GM23338 (cell line): ENCODE data around the gene NEURL1B. TPM values are rescaled to one million over a fixed set of nuclear protein-coding genes. Genes with fewer than 3 reads are reported as not detected.

ENCODE experiments used
- ATAC-seq: fragments of 200-7000 bp; cut with Tn5 transposase; 3 replicates; pipeline ENCODE4 v1.9.1; 2020
- DNase-seq: peaks from one replicate; pipeline ENCODE4 v3.0.0-alpha.2; 2015; ENCODE audit warnings: low spot score
- H2AFZ ChIP-seq: fragments of 200-600 bp; sonication (generic); 2 replicates; pipeline ENCODE4 v1.8.0; 2016; ENCODE audit warnings: antibody characterized with exemption, mild to moderate bottlenecking, moderate library complexity
- H3F3A ChIP-seq: fragments of 200-600 bp; sonication (generic); replicated peaks from 2 replicates; pipeline ENCODE4 v1.8.0; 2017; ENCODE audit warnings: antibody characterized with exemption, mixed run types, low read depth
- H3K27ac ChIP-seq: fragments of 200-600 bp; sonication (generic); 2 replicates; pipeline ENCODE4 v1.6.1; 2016; ENCODE audit warnings: low read depth
- H3K27me3 ChIP-seq: fragments of 200-600 bp; sonication (generic); 2 replicates; pipeline ENCODE4 v1.8.0; 2016; ENCODE audit warnings: mild to moderate bottlenecking, mixed run types, moderate library complexity; ENCODE audit not compliant: insufficient read depth
- H3K36me3 ChIP-seq: fragments of 200-600 bp; sonication (generic); 2 replicates; pipeline ENCODE4 v1.8.0; 2016; ENCODE audit warnings: mild to moderate bottlenecking; ENCODE audit not compliant: insufficient read depth
- H3K4me1 ChIP-seq: fragments of 200-600 bp; sonication (generic); 2 replicates; pipeline ENCODE4 v1.8.0; 2016; ENCODE audit warnings: mild to moderate bottlenecking, moderate library complexity; ENCODE audit not compliant: insufficient read depth
- H3K4me2 ChIP-seq: fragments of 200-600 bp; sonication (generic); 2 replicates; pipeline ENCODE4 v1.7.1; 2017; ENCODE audit warnings: mixed run types
- H3K4me3 ChIP-seq: fragments of 200-600 bp; sonication (generic); 2 replicates; pipeline ENCODE4 v1.6.1; 2016; ENCODE audit warnings: mixed run types
- H3K79me2 ChIP-seq: fragments of 200-600 bp; sonication (generic); replicated peaks from 2 replicates; pipeline ENCODE4 v1.8.0; 2017; ENCODE audit warnings: mild to moderate bottlenecking; ENCODE audit not compliant: insufficient read depth
- H3K9me2 ChIP-seq: fragments of 200-600 bp; sonication (generic); 2 replicates; pipeline ENCODE4 v1.8.0; 2017; ENCODE audit not compliant: insufficient read depth
- H4K20me1 ChIP-seq: fragments of 200-600 bp; sonication (generic); replicated peaks from 2 replicates; pipeline ENCODE4 v1.8.0; 2017; ENCODE audit warnings: mild to moderate bottlenecking; ENCODE audit not compliant: insufficient read depth
- H3K27ac Mint-ChIP-seq: 2 replicates; pipeline ENCODE4 v1.8.0; 2020; ENCODE audit warnings: inconsistent platforms, mild to moderate bottlenecking, moderate library complexity, mixed read lengths
- H3K27me3 Mint-ChIP-seq: 3 replicates; pipeline ENCODE4 v1.8.0; 2022; ENCODE audit warnings: low read depth, mild to moderate bottlenecking, moderate library complexity, mixed read lengths, inconsistent platforms; ENCODE audit not compliant: insufficient read depth, poor library complexity
- H3K36me3 Mint-ChIP-seq: 3 replicates; pipeline ENCODE4 v1.8.0; 2021; ENCODE audit warnings: low read depth, mild to moderate bottlenecking, inconsistent platforms, moderate library complexity, mixed read lengths
- H3K4me1 Mint-ChIP-seq: 3 replicates; pipeline ENCODE4 v1.8.0; 2020; ENCODE audit warnings: mild to moderate bottlenecking, inconsistent platforms, mixed read lengths
- H3K4me3 Mint-ChIP-seq: 3 replicates; pipeline ENCODE4 v1.8.0; 2021; ENCODE audit warnings: moderate library complexity, mild to moderate bottlenecking, inconsistent platforms, mixed read lengths
- H3K9me3 Mint-ChIP-seq: 3 replicates; pipeline ENCODE4 v1.8.0; 2020; ENCODE audit warnings: moderate library complexity, mild to moderate bottlenecking, inconsistent platforms, mixed read lengths
- CREB1 ChIP-seq: fragments of 250-450 bp; sonication (Bioruptor Pico); IDR thresholded peaks from 2 replicates; pipeline ENCODE4 v1.5.0; 2020; ENCODE audit warnings: low read depth, mild to moderate bottlenecking, moderate library complexity
- CTCF ChIP-seq, 2 experiments: fragments of 200-600 bp in 1 of 2; sonication (generic) in 1 of 2; conservative IDR thresholded peaks; 2 replicates each; pipeline versions ENCODE4 v1.5.1 to v1.6.1; 2016 to 2017; ENCODE audit warnings: antibody characterized with exemption in 2 of 2, low read depth in 2 of 2, mild to moderate bottlenecking in 2 of 2, moderate library complexity in 1 of 2
- ETS1 ChIP-seq: IDR thresholded peaks from 2 replicates; pipeline ENCODE4 v1.6.1; 2016; ENCODE audit warnings: antibody characterized with exemption
- EZH2 ChIP-seq: fragments of 200-600 bp; sonication (generic); IDR thresholded peaks from one replicate; pipeline ENCODE4 v1.8.0; 2017; ENCODE audit warnings: antibody characterized with exemption, mild to moderate bottlenecking, low read depth; ENCODE audit not compliant: unreplicated experiment
- EZH2phosphoT487 ChIP-seq: fragments of 200-600 bp; sonication (generic); IDR thresholded peaks from one replicate; pipeline ENCODE4 v1.8.1; 2018; ENCODE audit warnings: antibody characterized with exemption; ENCODE audit not compliant: unreplicated experiment
- JUNB ChIP-seq: IDR thresholded peaks from one replicate; pipeline ENCODE4 v1.6.1; 2016; ENCODE audit warnings: antibody characterized with exemption; ENCODE audit not compliant: unreplicated experiment
- NANOG ChIP-seq: IDR thresholded peaks from 2 replicates; pipeline ENCODE4 v1.6.1; 2016; ENCODE audit warnings: antibody characterized with exemption, borderline replicate concordance
- POLR2AphosphoS5 ChIP-seq: IDR thresholded peaks from 2 replicates; pipeline ENCODE4 v1.6.1; 2016; ENCODE audit warnings: antibody characterized with exemption, low read depth
- REST ChIP-seq: IDR thresholded peaks from one replicate; pipeline ENCODE4 v1.6.1; 2018; ENCODE audit warnings: antibody characterized with exemption; ENCODE audit not compliant: unreplicated experiment
- STAT1 ChIP-seq: IDR thresholded peaks from one replicate; pipeline ENCODE4 v1.6.1; 2016; ENCODE audit warnings: antibody characterized with exemption; ENCODE audit not compliant: unreplicated experiment
- ZNF114 ChIP-seq: fragments of 250-450 bp; sonication (Bioruptor Pico); IDR thresholded peaks from 2 replicates; pipeline ENCODE4 v1.5.0; 2020; ENCODE audit warnings: mild to moderate bottlenecking, moderate library complexity
- ZNF331 ChIP-seq: fragments of 250-450 bp; sonication (Bioruptor Pico); IDR thresholded peaks from 2 replicates; pipeline ENCODE4 v1.5.0; 2020; ENCODE audit warnings: low read depth, mild to moderate bottlenecking, moderate library complexity
- polyA plus RNA-seq: library from polyadenylated mRNA; unstranded; fragments of >200 nt; fragmentation: Nextera tagmentation; extraction: Ambion mirVana; gene quantifications from 2 replicates; pipeline ENCODE4 v1.2.1, GENCODE V29; 2016
- total RNA-seq: library from RNA; depleted of rRNA; stranded (reverse); fragments of >200 nt; shearing (Covaris generic); gene quantifications from 2 replicates; pipeline ENCODE4 v1.2.3, GENCODE V29; 2014
- TF ChIP-seq, protein P1 (sequence below): fragments of 250-450 bp; sonication (Bioruptor Pico); IDR thresholded peaks from 2 replicates; pipeline ENCODE4 v1.5.0; 2020; ENCODE audit warnings: mild to moderate bottlenecking, moderate library complexity

NEURL1B gene
- total and polyA plus RNA-seq, 2 experiments from 2014 or later = 1.9 to 13.3 TPM

DNA sequence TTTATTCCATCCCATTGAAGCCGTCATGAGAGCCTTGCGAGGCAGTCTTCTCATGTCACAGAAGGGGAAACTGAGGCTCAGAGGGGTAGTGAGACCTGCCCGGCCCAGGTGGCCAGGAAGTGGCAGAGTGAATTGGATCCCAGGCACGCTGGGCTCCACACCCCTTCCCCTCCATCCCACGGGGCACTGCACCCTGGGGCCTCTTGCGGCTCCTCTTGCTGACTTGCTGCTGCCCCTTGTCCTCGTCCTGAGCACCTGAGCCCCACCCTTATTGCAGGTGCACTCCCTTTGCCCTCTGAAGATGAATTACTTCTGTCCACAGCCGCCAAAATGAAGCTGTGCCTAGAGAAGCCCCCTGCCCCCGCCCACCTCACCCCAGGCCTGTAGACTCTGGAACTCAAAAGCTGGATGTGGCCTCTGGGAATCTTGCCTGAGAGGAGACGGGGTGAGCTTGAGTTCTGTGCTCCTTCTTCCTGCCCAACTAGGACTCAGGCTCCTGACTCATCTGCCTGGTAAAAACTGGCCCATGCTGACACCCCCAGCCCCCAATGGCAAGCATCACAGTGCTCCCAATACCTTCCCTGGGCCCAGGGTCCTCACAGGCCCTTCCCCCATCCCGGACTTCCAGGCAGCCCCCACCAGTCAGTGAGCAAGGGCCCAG is 6.4 kb downstream of the NEURL1B start:
- no peak for DNase-seq
- H3K36me3 ChIP-seq = no peaks in the 10 kb centered on the region
- H3K4me1 ChIP-seq = peaks cover 26% of the 10 kb centered on the region
- no peak overlapping the region for H3K27ac ChIP-seq
- ATAC-seq = no peak
- H3K4me2 ChIP-seq = no peak overlapping the region
- Mint-ChIP-seq H3K4me1 (peaks cover 45% of the 10 kb centered on the region), H3K27ac (no peak overlapping the region), H3K27me3 (peaks cover 14% of the 10 kb centered on the region), H3K4me3 (no peak overlapping the region), H3K9me3 (no peaks in the 10 kb centered on the region), H3K36me3 (no peaks in the 10 kb centered on the region)
- no peaks in the 10 kb centered on the region for H3K9me2 ChIP-seq
- H3F3A ChIP-seq = no peaks in the 10 kb centered on the region
- H3K79me2 ChIP-seq = 0 out of 2 replicates have a peak, but pooled peaks cover 3% of the 10 kb centered on the region
- H2AFZ ChIP-seq = no peak overlapping the region
- TF ChIP-seq JUNB (no peak), REST (no peak), ETS1 (no peak), EZH2 (no peak), POLR2AphosphoS5 (no peak), ZNF331 (no peak), CTCF (conservative IDR thresholded peaks at IDR 0.05; ENCODE audit: low read depth in 2 of 2) (no peak), NANOG (no peak), STAT1 (no peak), CREB1 (CRISPR knock-in tag) (no peak), EZH2phosphoT487 (no peak), ZNF114 (CRISPR knock-in tag) (no peak)
- TF ChIP-seq, protein P1, sequence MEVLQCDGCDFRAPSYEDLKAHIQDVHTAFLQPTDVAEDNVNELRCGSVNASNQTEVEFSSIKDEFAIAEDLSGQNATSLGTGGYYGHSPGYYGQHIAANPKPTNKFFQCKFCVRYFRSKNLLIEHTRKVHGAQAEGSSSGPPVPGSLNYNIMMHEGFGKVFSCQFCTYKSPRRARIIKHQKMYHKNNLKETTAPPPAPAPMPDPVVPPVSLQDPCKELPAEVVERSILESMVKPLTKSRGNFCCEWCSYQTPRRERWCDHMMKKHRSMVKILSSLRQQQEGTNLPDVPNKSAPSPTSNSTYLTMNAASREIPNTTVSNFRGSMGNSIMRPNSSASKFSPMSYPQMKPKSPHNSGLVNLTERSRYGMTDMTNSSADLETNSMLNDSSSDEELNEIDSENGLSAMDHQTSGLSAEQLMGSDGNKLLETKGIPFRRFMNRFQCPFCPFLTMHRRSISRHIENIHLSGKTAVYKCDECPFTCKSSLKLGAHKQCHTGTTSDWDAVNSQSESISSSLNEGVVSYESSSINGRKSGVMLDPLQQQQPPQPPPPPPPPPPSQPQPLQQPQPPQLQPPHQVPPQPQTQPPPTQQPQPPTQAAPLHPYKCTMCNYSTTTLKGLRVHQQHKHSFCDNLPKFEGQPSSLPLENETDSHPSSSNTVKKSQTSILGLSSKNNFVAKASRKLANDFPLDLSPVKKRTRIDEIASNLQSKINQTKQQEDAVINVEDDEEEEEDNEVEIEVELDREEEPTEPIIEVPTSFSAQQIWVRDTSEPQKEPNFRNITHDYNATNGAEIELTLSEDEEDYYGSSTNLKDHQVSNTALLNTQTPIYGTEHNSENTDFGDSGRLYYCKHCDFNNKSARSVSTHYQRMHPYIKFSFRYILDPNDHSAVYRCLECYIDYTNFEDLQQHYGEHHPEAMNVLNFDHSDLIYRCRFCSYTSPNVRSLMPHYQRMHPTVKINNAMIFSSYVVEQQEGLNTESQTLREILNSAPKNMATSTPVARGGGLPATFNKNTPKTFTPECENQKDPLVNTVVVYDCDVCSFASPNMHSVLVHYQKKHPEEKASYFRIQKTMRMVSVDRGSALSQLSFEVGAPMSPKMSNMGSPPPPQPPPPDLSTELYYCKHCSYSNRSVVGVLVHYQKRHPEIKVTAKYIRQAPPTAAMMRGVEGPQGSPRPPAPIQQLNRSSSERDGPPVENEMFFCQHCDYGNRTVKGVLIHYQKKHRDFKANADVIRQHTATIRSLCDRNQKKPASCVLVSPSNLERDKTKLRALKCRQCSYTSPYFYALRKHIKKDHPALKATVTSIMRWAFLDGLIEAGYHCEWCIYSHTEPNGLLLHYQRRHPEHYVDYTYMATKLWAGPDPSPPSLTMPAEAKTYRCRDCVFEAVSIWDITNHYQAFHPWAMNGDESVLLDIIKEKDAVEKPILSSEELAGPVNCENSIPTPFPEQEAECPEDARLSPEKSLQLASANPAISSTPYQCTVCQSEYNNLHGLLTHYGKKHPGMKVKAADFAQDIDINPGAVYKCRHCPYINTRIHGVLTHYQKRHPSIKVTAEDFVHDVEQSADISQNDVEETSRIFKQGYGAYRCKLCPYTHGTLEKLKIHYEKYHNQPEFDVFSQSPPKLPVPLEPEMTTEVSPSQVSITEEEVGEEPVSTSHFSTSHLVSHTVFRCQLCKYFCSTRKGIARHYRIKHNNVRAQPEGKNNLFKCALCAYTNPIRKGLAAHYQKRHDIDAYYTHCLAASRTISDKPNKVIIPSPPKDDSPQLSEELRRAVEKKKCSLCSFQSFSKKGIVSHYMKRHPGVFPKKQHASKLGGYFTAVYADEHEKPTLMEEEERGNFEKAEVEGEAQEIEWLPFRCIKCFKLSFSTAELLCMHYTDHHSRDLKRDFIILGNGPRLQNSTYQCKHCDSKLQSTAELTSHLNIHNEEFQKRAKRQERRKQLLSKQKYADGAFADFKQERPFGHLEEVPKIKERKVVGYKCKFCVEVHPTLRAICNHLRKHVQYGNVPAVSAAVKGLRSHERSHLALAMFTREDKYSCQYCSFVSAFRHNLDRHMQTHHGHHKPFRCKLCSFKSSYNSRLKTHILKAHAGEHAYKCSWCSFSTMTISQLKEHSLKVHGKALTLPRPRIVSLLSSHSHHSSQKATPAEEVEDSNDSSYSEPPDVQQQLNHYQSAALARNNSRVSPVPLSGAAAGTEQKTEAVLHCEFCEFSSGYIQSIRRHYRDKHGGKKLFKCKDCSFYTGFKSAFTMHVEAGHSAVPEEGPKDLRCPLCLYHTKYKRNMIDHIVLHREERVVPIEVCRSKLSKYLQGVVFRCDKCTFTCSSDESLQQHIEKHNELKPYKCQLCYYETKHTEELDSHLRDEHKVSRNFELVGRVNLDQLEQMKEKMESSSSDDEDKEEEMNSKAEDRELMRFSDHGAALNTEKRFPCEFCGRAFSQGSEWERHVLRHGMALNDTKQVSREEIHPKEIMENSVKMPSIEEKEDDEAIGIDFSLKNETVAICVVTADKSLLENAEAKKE (CRISPR knock-in tag) = no peak
- peaks cover 4% of the 10 kb centered on the region for H4K20me1 ChIP-seq
- 0 out of 2 replicates have a peak, but pooled peaks cover 6% of the 10 kb centered on the region for H3K27me3 ChIP-seq
- no peak overlapping the region for H3K4me3 ChIP-seq
